ENCODE measurements around the gene BIK. TPM values are rescaled to one million over a fixed set of nuclear protein-coding genes. Genes with fewer than 3 reads are reported as not detected.
"Not testable (repeated sequence)": the region's sequence is repeated elsewhere in the genome, so short reads cannot be mapped to it uniquely, and the experiment has no call there.

The BIK gene
- total RNA-seq, 1 donor from 2014 or later = 0.46 TPM

GRCh38 chr22:43104056-43104625 lies 6.4 kb upstream of the BIK start:
- not testable (repeated sequence) for DNase-seq (ENCODE audit: low read depth, low spot score)

GRCh38 chr22:43104950-43105349 lies 5.6 kb upstream of the BIK start:
- not testable (repeated sequence) for DNase-seq (ENCODE audit: low read depth, low spot score)

- DNase-seq (ENCODE audit: low read depth, low spot score) = no peak
Observed at GRCh38 chr22:43106302-43106701, 4.2 kb upstream of the BIK start.

GRCh38 chr22:43109511-43109910 lies 1.0 kb upstream of the BIK start:
- no peak for DNase-seq (ENCODE audit: low read depth, low spot score)

- no peak for DNase-seq (ENCODE audit: low read depth, low spot score)
Observed at GRCh38 chr22:43109921-43110443, 568 bp upstream of the BIK start.

- no peak for DNase-seq (ENCODE audit: low read depth, low spot score)
Observed at GRCh38 chr22:43110927-43111623, 525 bp downstream of the BIK start.

GRCh38 chr22:43113526-43114251 lies 3.1 kb downstream of the BIK start:
- DNase-seq (ENCODE audit: low read depth, low spot score) = no peak

GRCh38 chr22:43114958-43115357 lies 4.4 kb downstream of the BIK start:
- DNase-seq (ENCODE audit: low read depth, low spot score) = no peak

GRCh38 chr22:43116932-43117331 lies 6.4 kb downstream of the BIK start:
- no peak for DNase-seq (ENCODE audit: low read depth, low spot score)

- no peak for DNase-seq (ENCODE audit: low read depth, low spot score)
Observed at GRCh38 chr22:43118024-43118849, 7.7 kb downstream of the BIK start.

GRCh38 chr22:43118953-43119458 lies 8.5 kb downstream of the BIK start:
- no peak for DNase-seq (ENCODE audit: low read depth, low spot score)

GRCh38 chr22:43126501-43127165 lies 16.1 kb downstream of the BIK start:
- no peak for DNase-seq (ENCODE audit: low read depth, low spot score)

- no peak for DNase-seq (ENCODE audit: low read depth, low spot score)
Observed at GRCh38 chr22:43127166-43127908, 16.8 kb downstream of the BIK start.

GRCh38 chr22:43128116-43128515 lies 17.6 kb downstream of the BIK start:
- no peak for DNase-seq (ENCODE audit: low read depth, low spot score)

GRCh38 chr22:43128928-43129424 lies 18.4 kb downstream of the BIK start:
- no peak for DNase-seq (ENCODE audit: low read depth, low spot score)

GRCh38 chr22:43129426-43130425 lies 19.2 kb downstream of the BIK start:
- DNase-seq (ENCODE audit: low read depth, low spot score) = no peak

GRCh38 chr22:43131773-43132501 lies 21.4 kb downstream of the BIK start:
- DNase-seq (ENCODE audit: low read depth, low spot score) = no peak

- DNase-seq (ENCODE audit: low read depth, low spot score) = no peak
Observed at GRCh38 chr22:43133401-43133800, 22.9 kb downstream of the BIK start.

Data from pulmonary artery endothelial cell (primary cell).